ENCODE results near the gene OSBPL5.

Gene OSBPL5

DNA sequence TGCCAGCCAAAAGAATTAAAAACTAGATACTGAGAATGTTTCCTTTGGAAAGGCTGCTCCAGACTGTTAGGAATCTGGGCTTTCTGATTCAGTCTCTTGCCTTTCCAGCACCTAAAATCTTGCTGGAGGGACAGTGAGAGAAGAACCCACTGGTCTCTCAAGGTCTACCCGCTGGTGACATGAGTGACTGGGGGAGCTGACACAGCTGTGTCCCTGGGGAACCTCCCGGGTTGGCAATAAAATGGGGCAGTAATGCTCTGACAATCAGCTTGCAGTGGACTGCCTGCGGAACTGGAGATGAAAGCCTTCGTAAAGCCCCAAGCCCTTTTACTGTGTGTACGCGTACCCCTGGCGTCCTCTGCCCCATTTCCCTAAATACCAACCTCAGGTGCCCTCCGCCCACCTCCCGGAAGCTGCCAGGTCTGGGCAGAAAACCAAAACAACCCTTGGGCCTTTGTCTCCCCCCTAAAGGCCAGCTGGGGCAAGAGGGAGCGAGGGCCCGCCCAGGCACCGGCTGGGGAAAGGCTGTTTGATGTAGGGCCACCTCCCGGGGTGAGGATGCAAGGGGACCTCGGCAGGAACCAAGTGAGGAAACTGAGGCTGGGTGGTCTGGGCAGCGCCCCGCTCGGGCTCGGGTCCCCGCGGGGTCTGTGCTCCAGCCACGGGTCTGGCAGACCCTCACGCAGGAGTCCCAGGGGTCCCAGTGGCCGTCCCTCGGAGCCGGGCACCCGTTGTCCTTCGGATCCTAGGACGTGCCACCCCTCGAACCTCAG is 108.6 kb downstream of the OSBPL5 start:
- TF ChIP-seq SIN3A (IDR thresholded peaks at IDR 0.05; ENCODE audit: borderline replicate concordance, insufficient read depth, low read length) (no peak), TAF1 (IDR thresholded peaks at IDR 0.05; ENCODE audit: borderline replicate concordance, insufficient read depth, low read length) (no peak), FOXP2 (optimal IDR thresholded peaks at IDR 0.05; ENCODE audit: borderline replicate concordance, extremely low read depth, extremely low read length, insufficient read depth) (no peak), POLR2AphosphoS5 (IDR thresholded peaks at IDR 0.05; ENCODE audit: low read depth, low read length) (no peak)
- TF ChIP-seq, protein P1, sequence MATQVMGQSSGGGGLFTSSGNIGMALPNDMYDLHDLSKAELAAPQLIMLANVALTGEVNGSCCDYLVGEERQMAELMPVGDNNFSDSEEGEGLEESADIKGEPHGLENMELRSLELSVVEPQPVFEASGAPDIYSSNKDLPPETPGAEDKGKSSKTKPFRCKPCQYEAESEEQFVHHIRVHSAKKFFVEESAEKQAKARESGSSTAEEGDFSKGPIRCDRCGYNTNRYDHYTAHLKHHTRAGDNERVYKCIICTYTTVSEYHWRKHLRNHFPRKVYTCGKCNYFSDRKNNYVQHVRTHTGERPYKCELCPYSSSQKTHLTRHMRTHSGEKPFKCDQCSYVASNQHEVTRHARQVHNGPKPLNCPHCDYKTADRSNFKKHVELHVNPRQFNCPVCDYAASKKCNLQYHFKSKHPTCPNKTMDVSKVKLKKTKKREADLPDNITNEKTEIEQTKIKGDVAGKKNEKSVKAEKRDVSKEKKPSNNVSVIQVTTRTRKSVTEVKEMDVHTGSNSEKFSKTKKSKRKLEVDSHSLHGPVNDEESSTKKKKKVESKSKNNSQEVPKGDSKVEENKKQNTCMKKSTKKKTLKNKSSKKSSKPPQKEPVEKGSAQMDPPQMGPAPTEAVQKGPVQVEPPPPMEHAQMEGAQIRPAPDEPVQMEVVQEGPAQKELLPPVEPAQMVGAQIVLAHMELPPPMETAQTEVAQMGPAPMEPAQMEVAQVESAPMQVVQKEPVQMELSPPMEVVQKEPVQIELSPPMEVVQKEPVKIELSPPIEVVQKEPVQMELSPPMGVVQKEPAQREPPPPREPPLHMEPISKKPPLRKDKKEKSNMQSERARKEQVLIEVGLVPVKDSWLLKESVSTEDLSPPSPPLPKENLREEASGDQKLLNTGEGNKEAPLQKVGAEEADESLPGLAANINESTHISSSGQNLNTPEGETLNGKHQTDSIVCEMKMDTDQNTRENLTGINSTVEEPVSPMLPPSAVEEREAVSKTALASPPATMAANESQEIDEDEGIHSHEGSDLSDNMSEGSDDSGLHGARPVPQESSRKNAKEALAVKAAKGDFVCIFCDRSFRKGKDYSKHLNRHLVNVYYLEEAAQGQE (IDR thresholded peaks at IDR 0.05; ENCODE audit: insufficient read depth in 1 of 2, low read depth in 2 of 2, low read length in 2 of 2): no peak

DNA sequence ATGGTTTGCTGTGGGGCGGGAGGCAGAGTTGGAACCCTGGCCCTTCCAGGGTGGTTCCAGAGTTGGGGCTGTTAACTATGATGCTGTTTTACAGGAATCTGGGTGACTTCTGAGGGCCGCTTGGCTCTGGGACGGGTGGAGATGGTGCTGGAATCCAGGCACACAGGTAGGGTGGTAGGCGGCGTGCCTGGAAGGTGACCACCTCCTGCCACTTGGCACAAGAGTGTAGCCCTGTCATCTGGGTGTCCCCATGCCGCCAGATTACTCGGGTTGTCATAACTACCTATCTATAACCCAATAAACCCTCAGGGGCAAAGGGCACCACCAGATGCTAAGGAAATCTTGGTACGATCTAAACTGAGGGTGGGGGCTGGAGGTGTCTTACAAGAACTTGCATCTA is 109.2 kb downstream of the OSBPL5 start:
- TF ChIP-seq POLR2AphosphoS5 (IDR thresholded peaks at IDR 0.05; ENCODE audit: low read depth, low read length): no peak
- no peak for TF ChIP-seq SIN3A (IDR thresholded peaks at IDR 0.05; ENCODE audit: borderline replicate concordance, insufficient read depth, low read length)
- no peak for TF ChIP-seq TAF1 (IDR thresholded peaks at IDR 0.05; ENCODE audit: borderline replicate concordance, insufficient read depth, low read length)
- no peak for TF ChIP-seq FOXP2 (optimal IDR thresholded peaks at IDR 0.05; ENCODE audit: borderline replicate concordance, extremely low read depth, extremely low read length, insufficient read depth)
- TF ChIP-seq, protein P1 (IDR thresholded peaks at IDR 0.05; ENCODE audit: insufficient read depth in 1 of 2, low read depth in 2 of 2, low read length in 2 of 2): no peak

DNA sequence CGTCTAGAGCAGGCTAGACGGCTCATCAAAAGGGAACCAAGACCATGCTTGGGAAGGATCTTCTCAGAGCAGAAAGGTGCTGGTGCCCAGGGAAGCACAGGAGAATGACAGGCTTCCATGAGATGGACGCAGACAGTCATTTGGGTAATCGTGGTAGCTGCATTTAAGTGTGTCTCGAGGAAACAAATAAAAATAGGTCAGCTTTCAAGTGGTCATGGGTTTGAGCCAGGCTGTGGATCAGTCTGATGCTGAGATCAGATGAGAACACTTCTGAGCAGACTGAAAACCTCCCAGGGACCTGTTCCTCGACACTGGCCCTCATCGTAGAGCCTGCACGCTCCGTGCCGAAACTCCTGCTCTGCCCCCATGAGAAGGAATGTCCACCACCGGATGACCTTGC is 112.5 kb downstream of the OSBPL5 start:
- no peak for TF ChIP-seq POLR2AphosphoS5 (IDR thresholded peaks at IDR 0.05; ENCODE audit: low read depth, low read length)
- TF ChIP-seq TAF1 (IDR thresholded peaks at IDR 0.05; ENCODE audit: borderline replicate concordance, insufficient read depth, low read length): no peak
- TF ChIP-seq FOXP2 (optimal IDR thresholded peaks at IDR 0.05; ENCODE audit: borderline replicate concordance, extremely low read depth, extremely low read length, insufficient read depth): no peak
- TF ChIP-seq, protein P1 (IDR thresholded peaks at IDR 0.05; ENCODE audit: insufficient read depth in 1 of 2, low read depth in 2 of 2, low read length in 2 of 2): no peak
- no peak for TF ChIP-seq SIN3A (IDR thresholded peaks at IDR 0.05; ENCODE audit: borderline replicate concordance, insufficient read depth, low read length)

DNA sequence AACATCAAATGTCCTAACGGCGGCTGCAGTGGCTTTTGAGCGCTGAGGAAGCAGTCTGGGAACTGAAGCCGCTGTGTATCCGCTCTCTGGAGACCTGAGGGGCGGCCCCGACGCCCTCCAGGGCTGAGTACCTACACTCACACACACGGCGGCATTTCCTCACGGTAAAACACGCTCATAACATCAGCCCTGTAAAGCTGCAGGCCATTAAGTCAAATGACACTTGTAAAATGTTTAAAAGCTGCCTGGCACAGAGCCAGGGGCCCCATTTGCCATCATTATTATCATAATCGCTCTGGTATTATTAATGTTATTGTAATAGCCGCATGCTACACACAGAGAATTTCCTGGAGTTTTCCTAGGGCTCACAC is 113.0 kb downstream of the OSBPL5 start:
- TF ChIP-seq SIN3A (IDR thresholded peaks at IDR 0.05; ENCODE audit: borderline replicate concordance, insufficient read depth, low read length) (no peak), POLR2AphosphoS5 (IDR thresholded peaks at IDR 0.05; ENCODE audit: low read depth, low read length) (no peak; the same call in 1 of the 2 replicates), FOXP2 (optimal IDR thresholded peaks at IDR 0.05; ENCODE audit: borderline replicate concordance, extremely low read depth, extremely low read length, insufficient read depth) (no peak), TAF1 (IDR thresholded peaks at IDR 0.05; ENCODE audit: borderline replicate concordance, insufficient read depth, low read length) (no peak)
- TF ChIP-seq, protein P1 (IDR thresholded peaks at IDR 0.05; ENCODE audit: insufficient read depth in 1 of 2, low read depth in 2 of 2, low read length in 2 of 2): no peak

Data from PFSK-1 (cell line).